Suprapubic skin (tissue), 4 donors: ENCODE data around the gene CSTA. TPM values are rescaled to one million over a fixed set of nuclear protein-coding genes. Genes with fewer than 3 reads are reported as not detected.

ENCODE experiments used
- DNase-seq, 2 donors: peaks; one replicate each; pipeline ENCODE4 v3.0.0-alpha.2; 2019; ENCODE audit warnings: low spot score in 2 of 2
- H3K27ac ChIP-seq: fragments of 200-600 bp; sonication (generic); one replicate; pipeline ENCODE4 v1.5.1; 2019
- H3K27me3 ChIP-seq: fragments of 200-600 bp; sonication (generic); one replicate; pipeline ENCODE4 v1.5.1; 2019
- H3K36me3 ChIP-seq: fragments of 200-600 bp; sonication (generic); one replicate; pipeline ENCODE4 v1.5.1; 2019
- H3K4me1 ChIP-seq: fragments of 200-600 bp; sonication (generic); one replicate; pipeline ENCODE4 v1.5.1; 2019
- H3K4me3 ChIP-seq: fragments of 200-600 bp; sonication (generic); one replicate; pipeline ENCODE4 v1.5.1; 2019; ENCODE audit warnings: mild to moderate bottlenecking
- H3K9me3 ChIP-seq: fragments of 200-600 bp; sonication (generic); one replicate; pipeline ENCODE4 v1.5.1; 2019
- POLR2AphosphoS5 ChIP-seq, 3 donors: sonication (generic); formaldehyde crosslinking; IDR thresholded peaks; one replicate each; pipeline ENCODE4 v1.6.1; 2017; ENCODE audit warnings: antibody characterized with exemption in 3 of 3
- WGBS: methylation state at CpG from one replicate; pipeline ENCODE4 v1.1.5; 2018; 5-methylcytosine and 5-hydroxymethylcytosine counted together
- total RNA-seq, 4 donors: library from RNA; depleted of rRNA; stranded (reverse); fragments of >200 nt; gene quantifications; one replicate each; pipeline ENCODE4 v1.1.0, GENCODE V29; 2016

Gene CSTA
- total RNA-seq, 4 donors from 2014 or later, result 22.4 to 253 (median 192) TPM

DNA sequence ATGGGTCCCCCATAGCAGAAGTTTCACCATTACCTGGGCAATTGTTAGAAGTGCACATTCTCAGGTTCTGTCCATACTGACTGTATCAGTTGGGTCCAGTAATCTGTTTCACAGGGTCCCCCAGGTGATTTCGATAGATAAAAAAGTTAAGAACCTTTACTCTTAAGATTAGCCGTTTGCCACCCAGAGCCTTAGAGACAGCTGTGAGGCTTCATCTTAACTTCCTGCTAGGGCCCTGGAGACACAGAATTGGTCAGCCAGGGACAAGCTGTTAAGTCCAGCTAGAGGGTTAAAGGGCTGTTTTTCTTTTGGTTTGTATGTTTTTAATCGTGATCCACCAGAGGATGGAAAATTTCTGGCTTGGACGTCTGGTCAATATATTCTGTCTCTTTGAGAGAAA, 65.6 kb downstream of the CSTA start:
- DNase-seq, result no peak
- H3K36me3 ChIP-seq, result peaks cover 6% of the 10 kb centered on the region
- no peaks in the 10 kb centered on the region for H3K27me3 ChIP-seq
- 72% methylated on average over 4 of the region's 4 CpGs for WGBS
- H3K4me1 ChIP-seq, result peaks cover 4% of the 10 kb centered on the region
- no peak overlapping the region for H3K27ac ChIP-seq
- no peak overlapping the region for H3K4me3 ChIP-seq
- no peak for TF ChIP-seq POLR2AphosphoS5 (IDR thresholded peaks at IDR 0.05)
- H3K9me3 ChIP-seq, result no peaks in the 10 kb centered on the region

Other genes starting within 250 kb of the CSTA start
- gene CASR, start 141.6 kb upstream of the CSTA start, total RNA-seq, result not detected
- gene MIX23, start 58.0 kb downstream of the CSTA start, total RNA-seq, result 10 to 100 TPM; 10.2 to 40.1 (median 22.7) TPM
- 10 to 100 TPM; 28.6 to 40.3 (median 33.4) TPM for gene FAM162A, start 58.9 kb downstream of the CSTA start, total RNA-seq
- gene WDR5B, start 90.8 kb downstream of the CSTA start, total RNA-seq, result 1 to 10 TPM; 2.5 to 6.6 (median 3.9) TPM
- gene KPNA1, start 189.7 kb downstream of the CSTA start, total RNA-seq, result 10 to 100 TPM; 25.0 to 49.5 (median 37.0) TPM
- gene PARP9, start 239.1 kb downstream of the CSTA start, total RNA-seq, result 10 to 100 TPM in 3 of 4 donors, 1 to 10 TPM in 1; 8.3 to 13.1 (median 11.2) TPM
- 10 to 100 TPM in 3 of 4 donors, 1 to 10 TPM in 1; 7.6 to 15.3 (median 12.7) TPM for gene DTX3L, start 239.1 kb downstream of the CSTA start, total RNA-seq